Kidney tubule cell (primary cell): ENCODE data around the gene FAIM2.
A peak's percentile ranks its signal among the peaks of the same experiment; 100 is the strongest.
"Not testable (repeated sequence)": the region's sequence is repeated elsewhere in the genome, so short reads cannot be mapped to it uniquely, and the experiment has no call there.

Source experiments
- DNase-seq: peaks from one replicate; pipeline ENCODE4 v3.0.0-alpha.2; 2018; ENCODE audit warnings: low spot score

Gene FAIM2

GRCh38 chr12:49877066-49877465 lies 26.6 kb downstream of the FAIM2 start:
- no peak for DNase-seq

DNA sequence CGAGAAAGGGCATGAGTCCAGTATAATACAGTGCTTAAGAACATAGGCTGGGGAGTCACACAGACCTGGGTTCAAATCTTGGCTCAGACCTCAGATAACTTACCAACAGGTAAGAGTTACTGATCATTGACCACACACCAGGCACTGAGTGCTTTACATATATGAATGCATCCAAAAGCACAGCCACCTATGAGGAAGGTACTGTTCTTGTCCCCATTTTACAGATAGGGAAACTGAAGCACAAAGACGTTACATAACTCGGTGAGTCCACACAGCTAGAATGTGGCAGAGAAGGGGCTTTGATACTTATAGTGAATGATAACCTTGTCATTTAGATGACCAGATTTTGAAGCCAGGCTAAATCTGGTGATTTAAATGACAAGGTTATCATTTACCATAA lies 27.6 kb downstream of the FAIM2 start:
- no peak for DNase-seq

- DNase-seq: no peak
Observed at GRCh38 chr12:49875115-49875720, 28.5 kb downstream of the FAIM2 start.

DNA sequence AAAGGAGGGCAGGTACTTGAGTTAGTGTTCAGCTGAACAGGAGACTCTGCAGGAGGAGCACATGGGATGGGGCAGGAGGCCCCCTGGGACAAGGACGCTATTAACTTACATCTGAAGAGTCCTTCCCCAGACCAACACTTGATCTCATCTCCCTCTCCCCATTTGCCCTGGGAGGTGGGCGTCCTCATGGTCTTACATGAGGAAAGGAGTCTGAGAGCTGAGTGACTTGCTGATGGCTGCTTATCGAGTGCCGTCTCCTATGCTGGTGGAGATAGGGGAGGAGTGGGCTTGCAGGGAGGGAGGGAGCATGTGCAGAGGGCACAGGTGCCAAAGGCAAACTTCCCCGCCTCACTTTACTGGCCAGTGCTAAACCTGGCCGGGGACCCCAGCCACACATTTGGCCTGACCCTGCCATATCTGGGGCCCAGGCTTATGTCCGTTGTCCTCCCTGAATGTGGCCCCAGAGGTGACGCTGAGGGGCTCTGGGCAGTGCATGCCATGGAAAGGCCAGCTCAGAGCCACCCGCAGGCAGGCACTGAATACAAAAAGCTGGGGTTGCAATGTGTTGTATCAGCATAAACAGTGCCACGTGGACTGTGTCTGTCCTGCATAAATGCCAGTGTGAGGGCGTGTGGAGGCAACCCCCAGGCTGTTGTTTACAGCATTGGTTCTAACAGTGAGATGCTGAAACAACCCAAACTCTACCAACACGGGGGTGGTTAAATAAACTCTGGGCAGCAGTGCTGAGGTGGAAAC lies 29.4 kb downstream of the FAIM2 start:
- no peak for DNase-seq

DNA sequence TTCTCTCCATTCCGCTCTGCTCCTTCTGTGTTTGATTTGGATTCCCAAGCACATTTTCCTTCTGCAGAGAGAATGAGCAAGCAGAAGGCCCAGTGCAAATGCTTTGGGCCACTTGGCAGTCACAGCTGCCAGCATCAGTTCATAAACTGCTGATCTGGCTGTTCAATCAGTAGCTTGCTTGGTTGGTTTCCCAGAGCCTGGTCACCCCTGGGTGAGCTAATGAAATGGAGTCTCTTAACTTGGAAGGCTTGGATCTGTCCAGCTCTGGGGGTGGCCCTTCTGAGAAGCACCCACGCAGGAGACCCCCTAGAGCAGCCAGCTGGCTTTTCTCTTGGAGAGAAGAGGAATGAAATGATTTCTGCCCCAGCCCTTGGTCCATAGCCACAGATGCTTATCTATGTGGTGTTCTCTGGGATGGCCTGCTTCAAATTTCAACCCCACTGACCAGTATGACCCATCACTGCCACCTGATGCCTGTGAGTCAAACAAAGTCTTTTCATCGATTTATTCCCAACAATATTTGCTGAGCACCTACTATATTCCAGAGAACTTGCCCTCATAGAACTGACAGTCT lies 30.3 kb downstream of the FAIM2 start:
- DNase-seq: peak; percentile 34

- DNase-seq: no peak
Observed at GRCh38 chr12:49872781-49873181, 30.9 kb downstream of the FAIM2 start.

- DNase-seq: no peak
Observed at GRCh38 chr12:49872381-49872780, 31.3 kb downstream of the FAIM2 start.

DNA sequence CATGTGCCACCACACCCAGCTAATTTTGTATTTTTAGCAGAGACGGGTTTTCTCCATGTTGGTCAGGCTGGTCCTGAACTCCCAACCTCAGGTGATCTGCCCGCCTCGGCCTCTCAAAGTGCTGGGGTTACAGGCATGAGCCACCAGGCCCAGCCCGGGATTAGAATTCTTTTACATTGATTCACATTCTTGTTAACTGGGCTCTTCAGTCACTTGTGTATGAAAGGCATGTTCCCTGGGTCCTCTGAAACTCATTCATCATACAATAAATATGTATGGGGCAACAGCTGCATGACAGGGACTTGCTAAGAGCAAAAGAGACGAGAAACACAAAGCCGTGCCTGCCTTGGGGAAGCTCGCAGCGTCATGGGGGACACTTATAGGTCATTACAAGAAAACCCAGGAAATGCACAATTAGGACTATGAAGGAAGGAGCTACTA lies 31.9 kb downstream of the FAIM2 start:
- not testable (repeated sequence) for DNase-seq

- no peak for DNase-seq
Observed at GRCh38 chr12:49871263-49871561, 32.5 kb downstream of the FAIM2 start.

DNA sequence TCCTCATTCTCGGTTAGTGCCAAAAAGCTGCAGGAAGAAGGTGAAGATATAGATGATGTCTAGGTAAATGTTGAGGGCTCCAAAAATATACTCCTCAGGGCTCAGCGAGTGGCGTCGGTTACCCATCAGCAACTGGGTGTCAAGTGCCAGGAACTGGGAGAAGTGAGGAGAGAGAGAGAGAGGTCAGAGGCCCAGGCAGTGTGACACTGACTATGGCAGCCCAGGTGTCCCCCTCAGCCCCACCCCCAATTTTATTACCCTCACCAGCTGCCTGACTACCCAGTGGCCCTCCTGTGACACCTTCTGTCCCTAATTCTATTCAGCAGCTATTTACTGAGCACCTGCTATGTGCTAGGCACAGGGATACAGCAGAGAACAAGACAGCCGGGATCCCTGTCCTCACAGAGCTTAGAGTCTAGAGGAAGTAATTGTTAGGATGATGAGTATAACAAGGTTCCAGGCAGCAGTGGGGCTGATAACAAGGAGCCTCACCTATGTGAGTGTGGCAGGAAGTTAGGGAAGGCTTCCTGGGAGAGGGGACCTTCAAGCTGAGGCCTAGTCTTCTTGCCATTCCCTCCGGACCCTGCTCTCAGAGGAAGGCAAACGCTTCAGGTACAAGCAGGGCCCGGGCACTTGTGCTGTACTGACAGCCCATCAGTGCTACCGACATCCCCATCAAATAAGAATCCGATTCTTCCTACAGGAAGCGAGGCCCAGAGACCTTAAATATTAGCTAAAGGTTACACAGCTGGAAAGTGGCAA lies 33.0 kb downstream of the FAIM2 start:
- no peak for DNase-seq

DNA sequence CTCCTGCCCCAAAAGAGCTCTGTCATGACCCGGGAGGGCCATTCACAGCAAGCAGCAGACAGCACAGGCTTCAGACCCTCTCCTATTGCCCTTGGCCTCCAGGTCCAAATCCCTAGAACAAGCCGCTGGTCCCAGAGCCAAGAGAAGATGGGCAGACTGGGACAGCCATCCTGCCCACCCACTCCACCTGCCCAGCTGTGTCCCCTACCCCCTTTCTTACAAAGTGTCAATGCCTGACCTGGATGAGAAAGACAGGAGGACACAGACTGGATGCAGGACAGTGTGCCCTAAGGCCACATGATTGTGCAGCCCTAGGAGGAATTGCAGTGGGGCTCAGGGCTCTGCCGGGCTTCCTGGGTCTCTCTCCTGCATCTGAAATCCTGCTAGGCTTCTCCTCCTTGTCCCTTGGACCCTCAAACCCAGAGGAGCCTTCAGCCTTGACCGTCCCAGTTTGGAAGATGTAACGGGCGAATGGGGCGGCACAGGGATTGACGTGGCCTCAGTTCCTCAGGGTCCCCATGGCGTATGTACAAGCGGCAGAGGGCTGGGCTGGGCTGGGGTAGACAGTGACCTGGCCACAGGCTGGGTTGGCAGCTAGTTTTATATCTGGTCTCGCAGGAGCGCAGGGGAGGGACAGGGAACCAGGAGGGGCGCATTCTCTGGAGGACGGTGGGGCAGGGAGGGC lies 33.7 kb downstream of the FAIM2 start:
- no peak for DNase-seq

DNA sequence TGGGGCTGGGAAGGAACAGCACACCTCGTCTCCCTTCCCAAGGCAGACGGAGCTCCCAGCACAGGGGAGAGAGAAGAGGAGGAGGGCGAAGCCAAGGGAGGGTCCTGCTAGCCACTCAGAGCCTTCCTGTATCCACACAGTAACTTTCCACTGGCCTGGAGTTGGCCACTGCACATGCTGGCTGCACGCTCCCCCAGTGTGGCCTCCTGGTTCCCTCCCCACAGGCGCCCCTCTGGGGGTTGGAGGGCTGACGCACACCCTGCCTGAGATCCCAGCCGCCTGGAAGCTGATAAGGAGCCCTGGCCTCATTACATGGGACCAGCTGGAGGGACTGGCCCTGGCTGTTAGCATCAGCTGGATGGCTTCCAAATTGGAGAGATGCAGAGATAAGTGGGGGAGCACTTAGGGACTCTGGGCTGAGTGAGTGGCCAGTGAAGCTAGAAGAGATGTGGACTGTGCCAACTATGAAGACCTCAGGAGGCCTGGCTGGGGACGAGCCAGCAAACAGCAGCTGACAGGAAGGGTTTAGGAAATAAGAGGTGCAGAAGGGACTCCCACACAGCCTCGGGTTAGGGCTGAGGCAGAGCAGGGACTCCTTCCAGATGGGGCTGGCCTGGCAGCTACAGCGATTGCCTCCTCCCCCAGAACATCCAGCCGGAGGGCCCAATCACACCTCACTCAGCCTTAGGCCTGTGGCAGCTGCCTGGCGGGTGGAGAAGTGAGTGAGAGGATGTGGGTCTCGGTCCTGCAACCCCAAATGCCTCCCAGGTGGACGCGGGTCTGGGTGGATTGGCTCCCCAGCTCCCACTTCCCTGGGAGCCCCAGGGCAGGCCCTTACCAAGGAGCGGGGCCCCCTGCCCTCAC lies 34.5 kb downstream of the FAIM2 start:
- peak; percentile 28 for DNase-seq

GRCh38 chr12:49868449-49868848 lies 35.3 kb downstream of the FAIM2 start:
- DNase-seq: no peak

DNA sequence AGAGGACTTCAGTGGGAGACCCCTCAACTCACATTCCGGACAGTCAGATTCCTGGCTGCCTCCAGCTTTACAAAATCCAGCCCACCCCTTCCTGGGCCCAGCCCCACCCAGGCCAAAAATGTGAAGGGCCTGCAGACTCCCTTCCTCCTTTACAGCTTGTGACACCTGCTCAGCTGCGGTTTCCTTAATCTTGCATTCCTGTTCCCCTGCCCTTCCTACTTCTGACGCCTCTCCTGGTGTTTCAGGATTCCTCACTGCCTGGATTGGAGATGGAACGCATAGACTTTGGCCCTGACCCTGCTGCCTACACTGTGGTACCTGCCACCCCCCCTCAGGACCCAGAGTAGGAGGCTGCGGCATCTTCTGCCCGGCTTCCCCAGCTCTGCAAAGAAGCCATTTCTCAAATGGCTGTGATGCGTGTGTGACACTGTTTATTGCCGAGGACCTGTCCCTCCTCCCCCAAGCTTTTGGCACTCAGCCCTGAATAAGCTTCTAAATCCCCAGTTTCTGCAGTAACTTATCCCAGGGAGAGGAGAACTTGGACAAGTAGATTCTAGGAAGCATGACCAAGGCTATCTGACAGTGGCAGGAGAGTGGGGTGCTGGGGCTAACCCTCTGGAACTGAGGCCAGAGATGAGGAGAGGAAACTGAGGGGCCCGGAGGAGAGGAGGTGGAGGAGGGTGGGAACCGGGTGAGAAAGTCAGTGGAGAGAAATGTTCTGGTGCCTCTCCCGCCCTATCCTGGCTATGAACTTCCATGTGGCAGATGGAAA lies 35.9 kb downstream of the FAIM2 start:
- DNase-seq: no peak

DNA sequence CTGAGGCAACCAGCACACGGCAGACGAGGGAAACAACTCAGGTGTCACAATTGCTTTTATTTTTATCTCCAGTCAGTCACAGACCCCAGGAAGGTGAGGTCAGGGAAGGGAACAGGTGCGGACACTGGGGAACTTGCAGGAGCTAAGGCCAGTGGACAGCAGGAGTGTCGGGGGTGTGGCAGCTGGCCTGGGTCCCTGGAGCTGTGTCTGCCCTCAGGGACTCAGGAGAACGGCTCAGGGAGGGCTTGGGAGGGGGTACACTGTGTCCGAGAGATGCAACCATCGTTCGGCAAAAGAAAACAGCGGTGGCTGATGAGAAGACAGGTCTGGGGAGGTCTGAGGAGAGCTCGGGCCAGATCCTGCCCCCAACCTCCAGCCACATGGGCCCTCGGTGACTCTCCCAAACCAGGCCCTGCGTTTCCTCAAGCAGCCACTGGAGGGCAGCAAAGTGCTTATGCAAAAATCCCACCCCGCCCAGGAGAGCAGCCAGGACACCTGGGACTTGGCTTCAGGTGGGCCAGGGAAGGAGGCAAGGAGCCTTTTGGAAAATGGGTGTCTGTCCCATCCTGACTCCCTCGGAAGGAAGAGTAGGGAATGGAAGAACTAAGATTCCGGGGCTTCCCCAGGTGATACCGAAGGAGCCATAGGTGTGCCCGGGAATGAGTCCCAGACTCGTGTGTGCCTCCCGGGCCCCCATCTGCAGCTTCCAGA lies 36.7 kb downstream of the FAIM2 start:
- DNase-seq: peak; percentile 59

DNA sequence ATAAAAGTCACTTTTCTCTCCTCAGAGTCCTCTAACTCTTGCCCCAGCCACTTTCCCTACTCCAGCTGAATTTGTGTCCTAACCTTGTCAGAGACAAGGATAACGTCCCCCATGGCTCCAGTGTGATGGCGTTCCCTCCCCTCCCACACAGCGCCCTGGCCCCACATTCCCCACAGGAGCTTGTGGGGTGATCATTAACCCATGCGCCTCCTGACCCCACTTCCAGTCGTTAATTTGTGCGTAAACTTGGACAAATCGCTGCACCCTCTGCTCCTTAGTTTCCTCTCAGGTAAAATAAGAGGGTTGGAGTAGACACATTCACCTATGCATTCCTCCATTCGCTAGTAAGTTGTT lies 37.9 kb downstream of the FAIM2 start:
- no peak for DNase-seq

DNA sequence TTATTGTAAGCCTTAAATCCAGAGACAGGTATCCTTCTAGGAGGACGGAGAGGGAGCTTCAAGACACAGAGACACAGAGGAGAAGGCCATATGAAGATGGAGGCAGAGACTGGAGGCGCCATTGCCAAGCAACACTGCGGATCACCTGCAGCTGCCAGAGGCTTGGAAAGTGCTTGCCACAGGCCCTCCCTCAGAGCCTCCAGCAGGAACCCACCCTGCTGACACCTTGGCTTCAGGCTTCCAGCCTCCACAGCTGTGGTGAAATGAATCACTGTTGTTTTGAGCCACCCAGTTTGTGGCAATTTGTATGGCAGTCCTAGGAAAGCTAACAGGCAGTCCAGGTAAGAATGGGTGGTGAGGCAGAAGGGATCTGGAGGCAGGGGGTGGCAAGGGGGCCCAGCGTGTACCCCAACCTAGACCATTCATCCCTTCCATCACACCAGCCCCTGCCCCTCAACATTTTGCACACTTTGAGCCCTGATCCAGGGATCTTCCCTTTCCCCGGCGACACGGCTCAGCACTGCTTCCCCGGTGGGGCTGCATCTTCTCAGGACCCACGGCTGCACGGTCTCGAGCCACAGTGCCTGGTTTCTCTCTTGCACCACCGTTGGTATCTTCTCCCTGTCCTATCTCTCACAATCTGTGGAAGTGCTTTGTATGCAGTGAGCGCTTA lies 38.5 kb downstream of the FAIM2 start:
- no peak for DNase-seq

DNA sequence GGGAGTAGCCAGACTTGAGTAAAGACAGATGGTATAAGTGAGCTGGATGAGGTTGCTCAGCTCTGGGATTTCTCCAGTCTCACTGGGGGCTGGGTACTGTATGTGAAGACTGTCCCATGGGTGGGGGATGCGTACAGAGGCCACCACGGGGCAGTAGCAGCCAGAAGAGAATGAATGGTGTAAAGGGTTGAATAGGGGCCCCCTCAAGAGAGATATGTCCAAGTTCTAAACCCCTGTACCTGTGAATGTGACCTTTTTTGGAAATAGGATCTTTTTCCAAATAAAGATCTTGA lies 39.0 kb downstream of the FAIM2 start:
- DNase-seq: no peak

GRCh38 chr12:49863946-49864797 lies 39.5 kb downstream of the FAIM2 start:
- DNase-seq: no peak
